SH-SY5Y (cell line): ENCODE results near the gene RNF212B.

Experiments
- GATA2 ChIP-seq: IDR thresholded peaks from 2 replicates; pipeline ENCODE4 v1.6.1; 2011; ENCODE audit warnings: mild to moderate bottlenecking, low read depth, low read length
- GATA3 ChIP-seq: IDR thresholded peaks from 2 replicates; pipeline ENCODE4 v1.6.1; 2011; ENCODE audit warnings: low read depth, mild to moderate bottlenecking, low read length, moderate library complexity

The RNF212B gene

DNA sequence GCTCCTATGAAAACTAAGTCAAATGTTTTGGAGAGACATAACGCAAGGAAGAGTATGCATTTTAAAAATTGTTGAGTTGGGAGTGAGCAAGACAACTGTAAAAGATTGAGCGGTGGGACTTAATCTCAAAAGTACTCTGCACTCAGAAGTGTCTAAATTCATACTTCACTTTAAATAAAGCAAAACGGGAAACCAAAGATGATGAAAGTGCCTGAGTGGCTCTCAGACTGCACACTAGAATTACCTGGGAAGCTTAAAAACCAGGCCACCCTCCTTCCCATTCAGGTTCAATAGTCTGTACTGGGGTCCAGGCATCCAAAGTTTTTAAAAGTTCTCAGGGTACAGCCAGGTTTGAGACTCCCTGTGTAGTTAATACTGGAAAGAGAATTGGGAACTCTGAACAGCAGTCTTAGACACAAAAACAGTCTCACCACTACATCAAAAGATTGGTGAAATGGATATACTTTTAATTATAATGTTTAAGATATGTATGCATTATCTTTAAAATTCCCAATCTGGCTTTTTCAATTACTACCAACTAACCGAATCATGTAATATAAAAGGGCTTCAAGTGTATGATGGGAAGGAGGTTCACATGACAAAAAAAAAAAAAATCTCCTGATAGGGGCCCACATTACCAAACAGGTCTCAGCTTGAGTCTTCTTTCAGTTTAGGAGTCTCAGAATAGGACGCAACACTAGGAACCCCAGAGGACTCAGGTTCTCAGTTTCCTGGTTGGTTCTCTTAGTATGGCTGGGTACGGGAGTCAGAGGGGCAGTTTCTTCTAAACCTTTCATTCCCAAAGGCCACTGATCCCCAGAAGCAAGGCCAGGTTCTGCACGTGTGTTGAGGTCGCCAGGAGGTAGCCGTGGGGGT lies 47.2 kb downstream of the RNF212B start:
- TF ChIP-seq GATA2 (no peak), GATA3 (no peak)

GRCh38 chr14:23285530-23286019 lies 47.8 kb downstream of the RNF212B start:
- no peak for TF ChIP-seq GATA3

DNA sequence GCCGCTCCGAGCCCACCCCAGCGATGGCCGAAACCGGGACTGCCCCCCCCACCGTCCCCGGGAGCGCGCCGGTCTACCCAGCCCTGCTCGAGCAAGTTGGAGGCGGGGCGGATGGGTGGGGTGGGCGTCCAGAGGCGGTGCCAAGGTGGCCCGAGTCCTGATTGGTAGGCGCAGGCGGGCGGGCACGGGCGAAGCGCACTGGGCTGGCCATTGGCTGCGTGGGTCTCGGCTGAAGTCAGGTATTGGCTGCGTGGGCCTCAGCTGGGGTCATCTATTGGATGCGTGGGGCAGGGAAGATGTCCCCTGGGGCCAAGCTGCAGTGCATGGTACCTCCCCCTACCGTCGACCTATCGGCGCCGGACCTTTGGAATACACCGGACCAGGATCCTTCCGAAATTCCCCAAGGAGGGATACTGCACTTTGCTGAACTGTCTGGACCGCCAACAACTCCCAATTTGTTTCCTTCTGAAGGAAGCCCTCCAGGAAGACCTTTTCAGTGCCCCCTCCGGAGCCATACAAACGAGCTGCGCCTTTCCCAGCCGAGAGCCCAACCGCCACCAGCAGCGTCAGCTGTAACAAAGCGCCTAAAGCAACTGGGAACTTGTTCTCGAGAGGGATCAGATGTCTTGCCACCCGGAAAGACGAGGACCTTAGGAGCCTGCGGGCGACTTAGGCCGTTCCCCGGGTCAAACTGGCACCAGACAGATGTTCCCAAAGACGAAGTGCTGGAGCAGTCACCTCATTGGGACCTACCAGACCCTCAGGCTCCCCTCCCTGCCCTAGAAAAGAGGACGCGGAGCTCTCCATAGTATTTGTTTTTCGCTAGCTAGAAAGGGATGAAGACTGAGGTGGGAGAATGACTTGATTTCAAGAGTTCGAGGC lies 48.5 kb downstream of the RNF212B start, which contains the start of gene HOMEZ:
HOMEZ (minus strand) TSS at position 113 of the 882 bp plus-strand sequence. CDS start 180 bp downstream, outside the sequence.
- TF ChIP-seq GATA3 = no peak
- no peak for TF ChIP-seq GATA2

DNA sequence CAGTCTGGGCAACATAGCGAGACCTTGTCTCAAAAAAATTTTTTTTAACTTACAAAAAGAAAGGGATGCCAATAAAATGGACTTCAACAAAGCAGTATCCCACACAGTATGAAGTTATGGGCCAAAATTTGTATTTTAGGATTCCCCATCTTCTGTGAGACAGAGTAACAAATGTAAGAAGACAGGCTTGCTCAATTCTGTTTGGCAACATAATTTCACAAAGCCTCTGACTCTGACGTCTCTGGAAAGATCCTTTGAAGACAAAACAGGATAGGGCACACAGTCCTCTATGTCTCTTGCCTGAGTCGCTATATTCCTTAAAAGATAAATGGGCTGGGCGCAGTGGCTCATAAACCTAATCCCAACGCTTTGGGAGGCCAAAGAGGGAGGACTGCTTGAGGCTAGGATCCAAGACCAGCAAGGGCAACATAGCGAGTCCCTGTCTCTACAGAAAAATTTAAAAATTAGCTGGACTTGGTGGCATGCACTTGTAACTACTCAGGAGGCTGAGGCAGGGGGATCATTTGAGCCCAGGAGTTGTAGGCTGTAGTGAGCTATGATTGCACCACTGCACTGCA lies 49.3 kb downstream of the RNF212B start:
- TF ChIP-seq GATA2 (no peak), GATA3 (no peak)

DNA sequence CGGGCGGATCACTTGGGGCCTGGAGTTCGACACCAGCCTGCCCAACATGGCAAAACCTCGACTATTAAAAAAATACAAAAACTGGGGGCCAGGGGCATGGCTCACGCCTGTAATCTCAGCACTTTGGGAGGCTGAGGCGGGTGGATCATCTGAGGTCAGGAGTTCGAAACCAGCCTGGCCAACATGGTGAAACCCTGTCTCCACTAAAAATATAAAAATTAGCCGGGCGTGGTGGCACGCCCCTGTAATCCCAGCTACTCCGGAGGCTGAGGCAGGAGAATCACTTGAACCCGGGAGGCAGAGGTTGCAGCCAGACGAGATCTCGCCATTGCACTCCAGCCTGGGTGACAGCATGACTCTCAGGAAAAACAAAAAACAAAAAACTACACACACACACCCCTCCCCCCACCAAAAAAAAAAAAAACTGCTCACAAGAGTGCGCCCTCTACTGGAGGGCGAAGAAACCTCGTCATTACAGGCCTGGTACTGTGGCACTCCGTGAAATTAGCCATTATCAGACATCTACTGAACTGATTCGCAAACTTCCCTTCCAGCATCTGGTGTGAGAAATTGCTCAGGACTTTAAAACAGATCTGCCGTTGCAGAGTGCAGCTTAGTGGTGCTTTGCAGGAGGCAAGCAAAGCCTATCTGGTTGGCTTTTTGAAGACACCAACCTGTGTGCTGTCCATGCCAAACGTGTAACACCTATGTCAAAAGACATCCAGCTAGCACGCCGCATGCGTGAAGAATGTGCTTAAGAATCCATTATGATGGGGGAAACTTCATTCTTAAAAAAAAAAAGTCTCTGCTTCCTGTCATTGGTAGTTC lies 57.2 kb downstream of the RNF212B start:
- TF ChIP-seq GATA3 (no peak), GATA2 (peak; percentile 65)

DNA sequence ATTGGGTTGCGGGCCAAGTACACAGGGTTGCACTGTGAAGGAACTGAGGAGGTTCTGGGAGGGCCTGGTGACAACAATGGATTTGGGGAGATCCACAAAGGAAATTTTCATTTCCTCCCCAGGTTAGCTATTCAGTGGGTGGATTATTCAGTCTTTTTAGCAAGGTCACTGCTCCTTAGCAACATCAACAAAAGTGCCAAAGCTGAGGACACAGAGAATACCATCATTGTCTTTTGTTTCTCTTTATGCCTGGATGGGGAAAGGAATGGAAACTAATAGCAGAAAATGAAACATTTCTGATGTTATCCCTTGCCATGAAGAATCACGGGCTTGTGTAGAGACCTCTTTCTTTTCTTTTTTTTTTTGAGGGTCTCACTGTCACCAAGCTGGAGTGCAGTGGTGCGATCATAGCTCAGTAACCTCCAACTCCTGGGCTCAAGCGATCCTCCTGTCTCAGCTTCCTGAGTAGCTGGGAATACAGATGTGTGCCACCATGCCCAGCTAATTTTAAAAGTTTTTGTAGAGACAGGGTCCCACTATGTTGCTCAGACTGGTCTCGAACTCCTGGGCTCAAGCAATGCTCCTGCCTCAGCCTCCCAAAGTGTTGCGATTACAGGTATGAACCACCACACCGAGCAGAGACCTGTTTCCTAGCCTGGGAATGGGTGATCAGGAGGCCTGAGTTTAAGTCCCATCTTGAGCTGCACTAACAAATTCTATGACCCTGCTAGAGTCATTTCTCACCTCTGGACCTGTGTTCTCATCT lies 58.5 kb downstream of the RNF212B start:
- no peak for TF ChIP-seq GATA3
- no peak for TF ChIP-seq GATA2

DNA sequence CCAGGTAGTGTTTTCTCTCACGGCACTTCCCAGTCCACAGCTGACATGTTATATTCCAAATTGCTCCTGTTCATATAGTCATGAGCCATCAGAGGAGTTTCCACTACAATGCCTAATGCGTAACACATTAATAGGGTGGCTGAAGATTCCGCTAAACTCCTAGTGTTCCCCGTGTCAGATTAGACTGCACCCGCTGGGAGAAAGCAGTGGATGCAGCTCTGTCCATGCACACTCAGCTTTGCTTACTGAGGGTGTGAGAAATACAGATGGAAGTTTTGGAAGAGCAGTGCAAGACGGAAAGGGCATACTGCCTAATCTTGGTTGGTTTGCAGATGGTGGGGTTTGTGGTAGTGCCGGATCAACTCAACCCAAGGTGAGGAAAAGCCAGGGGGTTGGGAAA lies 59.4 kb downstream of the RNF212B start:
- TF ChIP-seq GATA2 = no peak

DNA sequence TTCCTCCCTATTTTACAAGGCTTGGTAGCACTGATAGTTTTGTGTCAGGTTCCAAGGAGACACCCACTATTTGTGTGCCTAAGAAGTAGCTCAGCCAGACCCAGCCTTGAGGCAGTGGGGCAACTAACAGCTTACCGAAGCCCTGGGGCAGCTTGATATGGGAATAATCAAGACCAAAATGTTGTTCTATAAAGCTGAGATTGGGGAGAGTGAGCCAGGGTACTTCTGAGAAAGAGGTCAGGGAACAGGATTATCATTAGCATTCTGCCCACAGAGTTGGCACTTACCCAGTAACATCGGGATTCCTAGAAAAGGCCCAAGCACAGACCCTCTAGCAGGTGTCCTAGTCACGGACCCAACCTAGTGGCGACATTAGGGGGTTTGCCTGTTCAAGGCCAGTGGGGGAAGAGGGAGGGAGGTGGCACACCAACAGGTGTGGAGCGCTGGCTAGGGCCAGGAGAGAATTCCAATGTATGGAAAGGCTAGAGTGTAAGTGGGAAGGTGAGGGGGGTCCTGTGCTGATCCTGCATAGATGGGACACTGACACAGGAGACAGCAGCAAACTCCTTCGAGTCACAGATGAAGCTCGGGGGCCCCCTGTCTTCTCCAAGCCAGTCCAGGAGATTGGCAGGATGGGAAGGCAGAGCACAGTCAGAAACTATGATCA lies 60.0 kb downstream of the RNF212B start:
- TF ChIP-seq GATA2 = no peak

- TF ChIP-seq GATA2 (no peak), GATA3 (no peak)
These were observed 61.6 kb downstream of the RNF212B start for GRCh38 chr14:23299211-23299957.

GRCh38 chr14:23299986-23300686 lies 62.4 kb downstream of the RNF212B start:
- TF ChIP-seq GATA3 (no peak), GATA2 (no peak)

- TF ChIP-seq GATA2 (no peak), GATA3 (no peak)
These were observed 63.0 kb downstream of the RNF212B start for GRCh38 chr14:23300687-23301223.
